ENCODE data around the gene FLNC.

Gene FLNC

GRCh38 chr7:128846781-128847444 is 16.7 kb downstream of the FLNC start:
- DNase-seq (ENCODE audit: low read depth): no peak

GRCh38 chr7:128847721-128848211 is 17.6 kb downstream of the FLNC start:
- DNase-seq (ENCODE audit: low read depth): no peak

- no peak for DNase-seq (ENCODE audit: low read depth)
Observed at GRCh38 chr7:128848289-128849155, 18.3 kb downstream of the FLNC start.

DNA sequence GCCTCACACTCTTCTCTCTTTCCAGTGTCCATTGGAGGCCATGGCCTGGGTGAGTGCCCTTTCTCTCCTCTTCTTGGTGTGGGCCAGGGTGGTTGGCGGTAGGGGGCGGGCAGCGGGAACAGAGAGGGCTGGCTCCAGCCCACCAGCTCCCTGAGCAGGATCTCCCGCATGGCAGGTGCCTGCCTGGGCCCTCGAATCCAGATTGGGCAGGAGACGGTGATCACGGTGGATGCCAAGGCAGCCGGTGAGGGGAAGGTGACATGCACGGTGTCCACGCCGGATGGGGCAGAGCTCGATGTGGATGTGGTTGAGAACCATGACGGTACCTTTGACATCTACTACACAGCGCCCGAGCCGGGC is 18.9 kb downstream of the FLNC start:
- DNase-seq (ENCODE audit: low read depth): no peak

DNA sequence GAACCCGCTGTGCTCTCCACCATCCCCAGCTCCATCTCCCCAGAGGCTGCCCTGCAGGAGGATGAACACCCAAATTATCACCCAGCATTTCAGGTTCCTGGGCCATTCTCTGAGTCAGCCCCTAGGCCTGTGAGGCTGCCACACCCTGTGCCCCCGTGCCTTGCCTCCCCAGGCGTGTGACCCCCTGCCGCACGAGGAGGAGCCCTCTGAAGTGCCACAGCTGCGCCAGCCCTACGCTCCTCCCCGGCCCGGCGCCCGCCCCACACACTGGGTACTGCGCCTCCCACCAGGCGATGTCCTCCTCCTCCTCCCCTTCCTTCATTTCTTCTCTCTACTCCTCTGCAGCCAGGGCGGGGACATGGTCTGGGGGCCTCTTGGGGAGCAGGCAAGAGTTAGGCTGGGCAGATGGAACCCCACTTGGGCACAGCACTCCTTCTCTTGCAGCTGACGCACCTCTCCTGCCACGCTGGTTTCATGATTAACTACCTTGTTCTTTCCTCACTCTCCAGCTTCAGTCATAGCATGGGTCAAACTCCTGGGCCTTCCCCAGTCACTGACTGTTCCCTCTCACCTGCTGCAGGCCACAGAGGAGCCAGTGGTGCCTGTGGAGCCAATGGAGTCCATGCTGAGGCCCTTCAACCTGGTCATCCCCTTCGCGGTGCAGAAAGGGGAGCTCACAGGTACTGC is 19.7 kb downstream of the FLNC start:
- DNase-seq (ENCODE audit: low read depth): no peak

GRCh38 chr7:128852537-128853254 is 22.5 kb downstream of the FLNC start:
- no peak for DNase-seq (ENCODE audit: low read depth)

DNA sequence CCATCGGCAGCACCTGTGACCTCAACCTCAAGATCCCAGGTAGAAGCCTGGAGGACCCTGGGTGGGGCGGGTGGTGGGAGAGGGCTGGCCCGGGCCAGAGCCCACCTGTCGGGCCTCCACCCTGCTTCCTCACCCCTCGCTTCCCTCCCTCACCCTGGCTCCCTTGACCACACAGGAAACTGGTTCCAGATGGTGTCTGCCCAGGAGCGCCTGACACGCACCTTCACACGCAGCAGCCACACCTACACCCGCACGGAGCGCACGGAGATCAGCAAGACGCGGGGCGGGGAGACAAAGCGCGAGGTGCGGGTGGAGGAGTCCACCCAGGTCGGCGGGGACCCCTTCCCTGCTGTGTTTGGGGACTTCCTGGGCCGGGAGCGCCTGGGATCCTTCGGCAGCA is 23.6 kb downstream of the FLNC start:
- no peak for DNase-seq (ENCODE audit: low read depth)

GRCh38 chr7:128854396-128854795 is 24.2 kb downstream of the FLNC start:
- no peak for DNase-seq (ENCODE audit: low read depth)

- no peak for DNase-seq (ENCODE audit: low read depth)
Observed at GRCh38 chr7:128855559-128855958, 25.4 kb downstream of the FLNC start.

DNA sequence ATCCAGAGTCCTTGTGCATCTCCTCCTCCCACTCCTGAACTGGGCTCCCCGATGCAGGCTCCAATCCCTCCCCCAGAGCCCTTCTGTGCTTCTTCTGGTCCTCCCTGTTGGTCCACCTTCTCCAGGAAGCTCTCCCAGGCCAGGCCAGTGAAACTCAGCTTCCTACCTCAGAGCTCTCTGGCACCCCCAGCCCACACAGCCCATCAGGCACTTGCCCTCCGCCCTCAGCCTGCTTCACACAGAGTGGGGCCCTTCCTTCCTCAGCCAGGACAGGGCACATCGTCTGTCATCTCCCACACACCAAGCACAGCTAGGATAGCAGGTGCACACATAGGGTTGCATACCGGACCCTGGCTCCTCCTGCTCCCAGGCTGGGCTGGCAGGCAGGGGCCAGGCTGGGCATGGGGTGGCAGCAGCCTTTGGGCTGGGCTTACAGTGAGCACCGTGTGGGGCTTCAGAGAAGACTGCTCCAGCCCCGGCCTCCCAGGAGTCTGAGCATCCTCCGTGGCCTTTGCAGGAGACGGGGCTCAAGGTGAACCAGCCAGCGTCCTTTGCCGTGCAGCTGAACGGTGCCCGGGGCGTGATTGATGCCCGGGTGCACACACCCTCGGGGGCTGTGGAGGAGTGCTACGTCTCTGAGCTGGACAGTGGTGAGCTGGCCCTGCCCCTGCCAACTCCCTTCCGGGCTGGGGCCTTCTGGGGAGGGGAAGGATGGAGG is 26.0 kb downstream of the FLNC start:
- DNase-seq (ENCODE audit: low read depth): no peak

- no peak for DNase-seq (ENCODE audit: low read depth)
Observed at GRCh38 chr7:128858380-128859231, 28.4 kb downstream of the FLNC start.

- no peak for DNase-seq (ENCODE audit: low read depth)
Observed at GRCh38 chr7:128859232-128860157, 29.3 kb downstream of the FLNC start.

- no peak for DNase-seq (ENCODE audit: low read depth)
Observed at GRCh38 chr7:128860158-128861073, 30.2 kb downstream of the FLNC start.

- DNase-seq (ENCODE audit: low read depth): no peak
Observed at GRCh38 chr7:128861957-128862570, 31.9 kb downstream of the FLNC start.

DNA sequence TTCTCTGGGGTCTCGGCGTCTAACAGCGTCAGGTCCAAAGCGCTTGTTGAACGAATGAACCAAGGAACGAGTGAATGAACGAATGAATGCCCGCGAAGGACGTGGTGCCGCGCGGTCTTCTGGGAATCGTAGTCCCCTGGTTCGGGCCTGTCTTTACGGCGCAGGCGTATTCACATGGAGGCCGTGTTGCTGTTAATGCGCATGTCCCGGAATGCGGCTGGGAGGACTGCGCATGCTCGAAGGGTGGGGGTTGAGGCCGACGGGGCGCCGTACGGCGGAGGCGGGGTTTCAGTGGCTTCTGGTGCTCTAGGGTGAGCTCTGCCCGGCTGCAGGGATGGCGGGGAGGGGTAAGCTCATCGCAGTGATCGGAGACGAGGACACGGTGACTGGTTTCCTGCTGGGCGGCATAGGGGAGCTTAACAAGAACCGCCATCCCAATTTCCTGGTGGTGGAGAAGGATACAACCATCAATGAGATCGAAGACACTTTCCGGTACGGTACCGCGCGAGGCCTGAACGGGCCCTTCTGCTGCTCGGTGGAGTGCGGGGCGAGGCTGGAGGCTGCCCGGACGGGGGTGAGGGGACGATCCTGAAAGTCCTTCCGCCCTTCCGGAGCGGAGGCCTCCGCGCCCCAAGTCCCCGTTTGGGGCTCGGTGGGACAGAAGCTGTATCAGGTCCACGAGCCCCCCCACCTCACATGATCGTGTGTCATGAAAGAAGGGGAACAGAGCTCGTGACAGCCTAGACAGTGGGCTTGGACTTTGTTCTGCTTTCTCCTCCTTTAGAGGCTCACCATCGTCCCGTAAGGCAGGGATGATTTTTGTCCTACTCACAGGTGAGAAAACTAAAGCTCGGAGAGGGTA is 32.6 kb downstream of the FLNC start, which contains the start of gene ATP6V1F:
TSS of gene ATP6V1F (plus strand) at position 286 of the 862 bp plus-strand sequence. CDS start at position 335, 49 bp downstream.
- DNase-seq (ENCODE audit: low read depth): peak; percentile 93

DNA sequence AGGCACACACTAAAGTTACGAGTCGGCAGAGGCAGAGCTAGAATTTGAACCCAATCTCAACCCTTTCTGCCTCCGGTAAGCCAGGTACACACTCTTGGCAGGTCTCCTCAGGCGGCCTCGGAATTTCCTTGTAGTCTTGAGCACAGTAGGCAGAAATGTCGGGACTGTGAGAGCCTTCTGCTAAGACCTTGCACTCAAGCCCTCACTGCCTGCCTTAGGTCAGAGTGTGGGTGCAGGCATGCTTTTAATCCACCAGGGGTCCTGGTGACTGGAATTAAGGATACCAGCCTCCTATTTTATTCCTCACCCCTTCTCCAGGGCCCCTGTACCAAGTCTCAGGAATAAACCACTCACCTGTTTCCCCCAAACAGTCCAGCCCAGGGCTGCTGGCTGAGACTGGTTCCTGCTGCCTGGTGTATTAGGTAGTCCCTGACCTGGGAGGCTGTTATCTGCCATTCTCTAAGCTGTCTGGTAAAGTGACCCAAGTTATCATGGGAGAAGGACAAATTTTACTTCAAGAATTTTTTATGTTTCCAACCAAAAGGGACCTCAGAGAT is 33.3 kb downstream of the FLNC start:
- no peak for DNase-seq (ENCODE audit: low read depth)
